H9 (cell line): Measurements from ENCODE around the gene CACFD1. TPM values are rescaled to one million over a fixed set of nuclear protein-coding genes. Genes with fewer than 3 reads are reported as not detected.

Source experiments
- DNase-seq: peaks from one replicate; pipeline ENCODE4 v3.0.0-alpha.2; 2017
- H2AFZ ChIP-seq: one replicate; pipeline ENCODE4 v1.6.1; 2013; ENCODE audit warnings: mild to moderate bottlenecking, low read length, control low read depth, moderate library complexity
- H2AK5ac ChIP-seq: 2 replicates; pipeline ENCODE4 v1.6.1; 2013; ENCODE audit warnings: low read length, control low read depth, mixed read lengths; ENCODE audit not compliant: insufficient read length
- H2BK120ac ChIP-seq: one replicate; pipeline ENCODE4 v1.6.1; 2013; ENCODE audit warnings: low read depth, mild to moderate bottlenecking, low read length, control low read depth, inconsistent platforms; ENCODE audit not compliant: poor library complexity, severe bottlenecking
- H2BK12ac ChIP-seq: 2 replicates; pipeline ENCODE4 v1.6.1; 2013; ENCODE audit warnings: low read length, control low read depth, mixed read lengths, low read depth; ENCODE audit not compliant: insufficient read length
- H2BK15ac ChIP-seq: 2 replicates; pipeline ENCODE4 v1.6.1; 2013; ENCODE audit warnings: low read depth, low read length, control low read depth
- H2BK20ac ChIP-seq: one replicate; pipeline ENCODE4 v1.6.1; 2013; ENCODE audit warnings: low read depth, mild to moderate bottlenecking, low read length, control low read depth, inconsistent platforms; ENCODE audit not compliant: poor library complexity, severe bottlenecking
- H2BK5ac ChIP-seq: 2 replicates; pipeline ENCODE4 v1.6.1; 2013; ENCODE audit warnings: low read length, control low read depth, mixed read lengths; ENCODE audit not compliant: insufficient read length
- H3K14ac ChIP-seq: 2 replicates; pipeline ENCODE4 v1.6.1; 2013; ENCODE audit warnings: low read length, control low read depth; ENCODE audit not compliant: insufficient read depth
- H3K18ac ChIP-seq: 2 replicates; pipeline ENCODE4 v1.6.1; 2013; ENCODE audit warnings: low read depth, mild to moderate bottlenecking, mixed read lengths, low read length, control low read depth; ENCODE audit not compliant: insufficient read length
- H3K23ac ChIP-seq: 2 replicates; pipeline ENCODE4 v1.6.1; 2013; ENCODE audit warnings: low read length, control low read depth, mixed read lengths, low read depth; ENCODE audit not compliant: insufficient read length
- H3K23me2 ChIP-seq: 2 replicates; pipeline ENCODE4 v1.6.1; 2013; ENCODE audit warnings: low read depth, mild to moderate bottlenecking, mixed read lengths, low read length, control low read depth; ENCODE audit not compliant: insufficient read length, poor library complexity, severe bottlenecking
- H3K27ac ChIP-seq: 2 replicates; pipeline ENCODE4 v1.5.1; 2013; ENCODE audit warnings: low read length, control low read depth, mixed read lengths, low read depth; ENCODE audit not compliant: insufficient read length
- H3K27me3 ChIP-seq: 2 replicates; pipeline ENCODE4 v1.6.1; 2013; ENCODE audit warnings: low read length, control low read depth, inconsistent platforms; ENCODE audit not compliant: insufficient read depth
- H3K4ac ChIP-seq: 2 replicates; pipeline ENCODE4 v1.6.1; 2013; ENCODE audit warnings: low read depth, mild to moderate bottlenecking, control low read depth, inconsistent platforms, low read length, moderate library complexity
- H3K4me1 ChIP-seq: 2 replicates; pipeline ENCODE4 v1.6.1; 2013; ENCODE audit warnings: low read length, control low read depth, inconsistent platforms; ENCODE audit not compliant: insufficient read depth
- H3K4me2 ChIP-seq: 2 replicates; pipeline ENCODE4 v1.6.1; 2013; ENCODE audit warnings: low read length, control low read depth, mixed read lengths; ENCODE audit not compliant: insufficient read length, insufficient read depth
- H3K56ac ChIP-seq: 2 replicates; pipeline ENCODE4 v1.6.1; 2013; ENCODE audit warnings: low read depth, mild to moderate bottlenecking, mixed read lengths, low read length, control low read depth; ENCODE audit not compliant: insufficient read length
- H3K79me1 ChIP-seq: 2 replicates; pipeline ENCODE4 v1.6.1; 2013; ENCODE audit warnings: low read depth, mild to moderate bottlenecking, moderate library complexity, low read length, control low read depth, inconsistent platforms; ENCODE audit not compliant: insufficient read depth, poor library complexity, severe bottlenecking
- H3K79me2 ChIP-seq: 2 replicates; pipeline ENCODE4 v1.6.1; 2013; ENCODE audit warnings: low read length, control low read depth, inconsistent platforms; ENCODE audit not compliant: insufficient read depth
- H3K9ac ChIP-seq: 2 replicates; pipeline ENCODE4 v1.6.1; 2013; ENCODE audit warnings: low read length, control low read depth, mixed read lengths; ENCODE audit not compliant: insufficient read length; ENCODE audit errors: extremely low read depth
- H3K9me3 ChIP-seq: one replicate; pipeline ENCODE4 v1.6.1; 2013; ENCODE audit warnings: low read depth, low read length, inconsistent platforms; ENCODE audit not compliant: control insufficient read depth
- H3T11ph ChIP-seq: one replicate; pipeline ENCODE4 v1.6.1; 2013; ENCODE audit warnings: mild to moderate bottlenecking, low read length, control low read depth, inconsistent platforms
- H4K20me1 ChIP-seq: one replicate; pipeline ENCODE4 v1.6.1; 2013; ENCODE audit not compliant: control insufficient read depth, insufficient read length, insufficient read depth
- H4K5ac ChIP-seq: 2 replicates; pipeline ENCODE4 v1.6.1; 2013; ENCODE audit warnings: low read depth, mild to moderate bottlenecking, mixed read lengths, low read length, control low read depth; ENCODE audit not compliant: insufficient read length
- H4K8ac ChIP-seq: replicated peaks from 2 replicates; pipeline ENCODE4 v1.6.1; 2013; ENCODE audit warnings: low read length, control low read depth, mixed read lengths, low read depth; ENCODE audit not compliant: insufficient read length
- H4K91ac ChIP-seq: 2 replicates; pipeline ENCODE4 v1.6.1; 2013; ENCODE audit warnings: low read depth, mild to moderate bottlenecking, moderate library complexity, mixed read lengths, low read length, control low read depth; ENCODE audit not compliant: insufficient read length
- H3K27ac Mint-ChIP-seq, 3 experiments: 2 replicates in 2 of 3; 3 replicates in 1 of 3; pipeline ENCODE4 v1.8.0; 2020 to 2021; ENCODE audit warnings: mixed read lengths in 3 of 3, mild to moderate bottlenecking in 1 of 3, moderate library complexity in 1 of 3
- H3K27me3 Mint-ChIP-seq: 2 replicates; pipeline ENCODE4 v1.8.0; 2021; ENCODE audit warnings: low read depth, mild to moderate bottlenecking, moderate library complexity, mixed read lengths
- H3K36me3 Mint-ChIP-seq, 3 experiments: 2 replicates in 2 of 3; 3 replicates in 1 of 3; pipeline ENCODE4 v1.8.0; 2020 to 2021; ENCODE audit warnings: low read depth in 3 of 3, mixed read lengths in 3 of 3; ENCODE audit not compliant: insufficient read depth in 1 of 3
- H3K4me1 Mint-ChIP-seq, 2 experiments: 2 replicates each; pipeline ENCODE4 v1.8.0; 2020; ENCODE audit warnings: mixed read lengths in 2 of 2
- H3K4me3 Mint-ChIP-seq, 2 experiments: 2 replicates in 1 of 2; 3 replicates in 1 of 2; pipeline ENCODE4 v1.8.0; 2020 to 2021; ENCODE audit warnings: mild to moderate bottlenecking in 2 of 2, mixed read lengths in 2 of 2, moderate library complexity in 1 of 2
- H3K9me3 Mint-ChIP-seq, 2 experiments: 2 replicates in 1 of 2; 3 replicates in 1 of 2; pipeline ENCODE4 v1.8.0; 2020; ENCODE audit warnings: mild to moderate bottlenecking in 2 of 2, mixed read lengths in 2 of 2, moderate library complexity in 1 of 2
- CTCF ChIP-seq: fragments of 200-600 bp; sonication (generic); conservative IDR thresholded peaks from 3 replicates; pipeline ENCODE4 v1.8.0; 2021; ENCODE audit warnings: antibody characterized with exemption, mild to moderate bottlenecking
- WGBS: extraction: QIAGEN DNeasy Blood & Tissue Kit; methylation state at CpG from one replicate; pipeline ENCODE4 v1.1.7; 2013; ENCODE audit warnings: missing lambda C conversion rate, low lambda C conversion rate, mixed read lengths; ENCODE audit not compliant: insufficient read length; ENCODE audit errors: extremely low coverage; 5-methylcytosine and 5-hydroxymethylcytosine counted together
- total RNA-seq: library from RNA; stranded (reverse); gene quantifications from 2 replicates; pipeline ENCODE4 v1.2.1, GENCODE V29; 2021

CACFD1 gene
- total RNA-seq, 1 experiment from 2014 or later = 20.0 TPM

GRCh38 chr9:133492061-133493021, 32.6 kb downstream of the CACFD1 start:
- Histone ChIP-seq H3K27me3 (no peaks in the 10 kb centered on the region), H3K14ac (no peak overlapping the region), H2BK120ac (no peak overlapping the region), H3K9ac (no peak overlapping the region), H2AFZ (no peak overlapping the region), H2BK5ac (no peak overlapping the region), H2BK20ac (no peak overlapping the region), H3T11ph (no peak overlapping the region), H2BK12ac (no peak overlapping the region), H3K4ac (no peak overlapping the region), H4K20me1 (no peaks in the 10 kb centered on the region), H4K91ac (no peak overlapping the region), H3K4me1 (no peaks in the 10 kb centered on the region), H3K79me1 (no peaks in the 10 kb centered on the region), H2AK5ac (no peak overlapping the region), H3K23me2 (no peaks in the 10 kb centered on the region), H3K18ac (no peak overlapping the region), H2BK15ac (no peak overlapping the region), H3K27ac (no peak overlapping the region), H4K5ac (no peak overlapping the region), H3K56ac (no peak overlapping the region), H3K9me3 (no peaks in the 10 kb centered on the region), H3K23ac (no peak overlapping the region), H3K79me2 (no peaks in the 10 kb centered on the region), H4K8ac (no peak overlapping the region), H3K4me2 (no peak overlapping the region)
- Mint-ChIP-seq H3K36me3 (no peaks in the 10 kb centered on the region), H3K4me3 (no peak overlapping the region), H3K9me3 (no peaks in the 10 kb centered on the region), H3K4me1 (no peaks in the 10 kb centered on the region), H3K27me3 (peaks cover 5% of the 10 kb centered on the region), H3K27ac (0 out of 7 replicates have a peak overlapping the region, but pooled peaks of 1 of the 3 experiments have one; percentile 15)
- no peak for TF ChIP-seq CTCF
- no CpG with 5 or more reads among the region's 33 CpGs for WGBS
- no peak for DNase-seq
